Vagina (tissue), 2 donors: Measurements from ENCODE around the gene P2RY2. TPM values are rescaled to one million over a fixed set of nuclear protein-coding genes. Genes with fewer than 3 reads are reported as not detected.

Experiments used
- DNase-seq, 2 donors: peaks; one replicate each; pipeline ENCODE4 v3.0.0-alpha.2; 2017; ENCODE audit errors: extremely low spot score in 2 of 2
- H3K27ac ChIP-seq: fragments of 200-600 bp; sonication (generic); one replicate; pipeline ENCODE4 v1.5.1; 2019
- H3K27me3 ChIP-seq: fragments of 200-600 bp; sonication (generic); one replicate; pipeline ENCODE4 v1.5.1; 2019
- H3K36me3 ChIP-seq, 2 donors: fragments of 200-600 bp; sonication (generic); one replicate each; pipeline ENCODE4 v1.5.1; 2017 to 2019
- H3K4me1 ChIP-seq: fragments of 200-600 bp; sonication (generic); one replicate; pipeline ENCODE4 v1.5.1; 2019
- H3K4me3 ChIP-seq, 2 donors: fragments of 200-600 bp; sonication (generic); 1 replicate in 1 of 2; 2 replicates in 1 of 2; pipeline ENCODE4 v1.5.1; 2016 to 2019
- H3K9me3 ChIP-seq: fragments of 200-600 bp; sonication (generic); one replicate; pipeline ENCODE4 v1.5.1; 2019
- CTCF ChIP-seq, 3 experiments: fragments of 450-650 bp in 2 of 3; fragments of 200-600 bp in 1 of 3; sonication (generic) in 1 of 3; IDR thresholded peaks; one replicate each; pipeline ENCODE4 v1.5.1; 2017 to 2019; ENCODE audit warnings: antibody characterized with exemption in 3 of 3, mild to moderate bottlenecking in 2 of 3, moderate library complexity in 2 of 3
- POLR2A ChIP-seq, 2 donors: fragments of 450-650 bp; IDR thresholded peaks; one replicate each; pipeline ENCODE4 v1.6.1; 2017; ENCODE audit warnings: antibody characterized with exemption in 2 of 2, mild to moderate bottlenecking in 2 of 2, moderate library complexity in 2 of 2
- POLR2AphosphoS5 ChIP-seq, 2 donors: sonication (generic); formaldehyde crosslinking; IDR thresholded peaks; one replicate each; pipeline ENCODE4 v1.9.0; 2017; ENCODE audit warnings: antibody characterized with exemption in 2 of 2, mild to moderate bottlenecking in 2 of 2, low read depth in 1 of 2; ENCODE audit not compliant: insufficient read depth in 1 of 2
- intact Hi-C: fragments of 100-400 bp; cut with DNase I; formaldehyde crosslinking; loops from one replicate; pipeline ENCODE4 v1.15.1; 2023
- total RNA-seq: library from RNA; depleted of rRNA; stranded (reverse); fragments of >200 nt; gene quantifications from one replicate; pipeline ENCODE4 v1.2.3, GENCODE V29; 2016

Gene P2RY2
- total RNA-seq, 1 donor from 2014 or later: 27.3 TPM

- no peak for DNase-seq
- intact Hi-C loops: no loop called here
- H3K4me3 ChIP-seq: no peak overlapping the region
- no peaks in the 10 kb centered on the region for H3K9me3 ChIP-seq
- no peak overlapping the region for H3K27ac ChIP-seq
- no peaks in the 10 kb centered on the region for H3K27me3 ChIP-seq
- no peak for TF ChIP-seq CTCF (IDR thresholded peaks at IDR 0.05)
- TF ChIP-seq POLR2AphosphoS5 (IDR thresholded peaks at IDR 0.05; ENCODE audit: insufficient read depth in 1 of 2, low read depth in 1 of 2): no peak
- TF ChIP-seq POLR2A (IDR thresholded peaks at IDR 0.05): no peak
- H3K4me1 ChIP-seq: peaks cover 21% of the 10 kb centered on the region
- H3K36me3 ChIP-seq: no peaks in the 10 kb centered on the region
Measured at GRCh38 chr11:73172992-73173656, 45.0 kb upstream of the P2RY2 start.

GRCh38 chr11:73173755-73174494, 44.2 kb upstream of the P2RY2 start:
- H3K9me3 ChIP-seq: no peaks in the 10 kb centered on the region
- no peak overlapping the region for H3K27ac ChIP-seq
- H3K27me3 ChIP-seq: no peaks in the 10 kb centered on the region
- intact Hi-C loops: no loop called here
- DNase-seq: no peak
- no peak overlapping the region for H3K4me3 ChIP-seq
- H3K4me1 ChIP-seq: peaks cover 23% of the 10 kb centered on the region
- no peaks in the 10 kb centered on the region for H3K36me3 ChIP-seq
- TF ChIP-seq POLR2A (IDR thresholded peaks at IDR 0.05) (no peak), POLR2AphosphoS5 (IDR thresholded peaks at IDR 0.05; ENCODE audit: insufficient read depth in 1 of 2, low read depth in 1 of 2) (no peak), CTCF (IDR thresholded peaks at IDR 0.05) (no peak)

GRCh38 chr11:73174495-73174791, 43.6 kb upstream of the P2RY2 start:
- H3K27me3 ChIP-seq: no peaks in the 10 kb centered on the region
- no peaks in the 10 kb centered on the region for H3K36me3 ChIP-seq
- no peak for DNase-seq
- no peak for TF ChIP-seq POLR2AphosphoS5 (IDR thresholded peaks at IDR 0.05; ENCODE audit: insufficient read depth in 1 of 2, low read depth in 1 of 2)
- TF ChIP-seq POLR2A (IDR thresholded peaks at IDR 0.05): no peak
- no peak for TF ChIP-seq CTCF (IDR thresholded peaks at IDR 0.05)
- H3K27ac ChIP-seq: no peak overlapping the region
- peaks cover 23% of the 10 kb centered on the region for H3K4me1 ChIP-seq
- no peak overlapping the region for H3K4me3 ChIP-seq
- no peaks in the 10 kb centered on the region for H3K9me3 ChIP-seq
- intact Hi-C loops: no loop called here

GRCh38 chr11:73175551-73176144, 42.4 kb upstream of the P2RY2 start:
- H3K4me1 ChIP-seq: peaks cover 23% of the 10 kb centered on the region
- TF ChIP-seq POLR2A (IDR thresholded peaks at IDR 0.05) (no peak), POLR2AphosphoS5 (IDR thresholded peaks at IDR 0.05; ENCODE audit: insufficient read depth in 1 of 2, low read depth in 1 of 2) (no peak), CTCF (IDR thresholded peaks at IDR 0.05) (no peak)
- H3K27ac ChIP-seq: no peak overlapping the region
- intact Hi-C loops: loop anchor here (5.0 kb wide), 2 partner anchors 348 to 453 kb away; no protein-coding TSS in a partner anchor
- no peaks in the 10 kb centered on the region for H3K36me3 ChIP-seq
- no peak overlapping the region for H3K4me3 ChIP-seq
- H3K9me3 ChIP-seq: no peaks in the 10 kb centered on the region
- no peak for DNase-seq
- H3K27me3 ChIP-seq: no peaks in the 10 kb centered on the region
